Keratinocyte (primary cell): ENCODE data around the gene ISYNA1.

Experiments used
- CTCF ChIP-seq, 3 experiments: IDR thresholded peaks in 1 of 3; conservative IDR thresholded peaks in 1 of 3; optimal IDR thresholded peaks in 1 of 3; 2 replicates in 2 of 3; 3 replicates in 1 of 3; pipeline versions ENCODE3 to v1.5.1; 2011; ENCODE audit warnings: low read length in 3 of 3, mild to moderate bottlenecking in 3 of 3, moderate library complexity in 2 of 3, control low read depth in 1 of 3, inconsistent platforms in 1 of 3; ENCODE audit not compliant: insufficient read depth in 2 of 3; ENCODE audit errors: extremely low read depth in 1 of 3
- EZH2 ChIP-seq: IDR thresholded peaks from one replicate; pipeline ENCODE4 v1.6.1; 2012; ENCODE audit warnings: inconsistent platforms, mild to moderate bottlenecking, low read length, moderate library complexity

GRCh38 chr19:18418483-18419194 is 19.3 kb downstream of the ISYNA1 start:
- no peak for TF ChIP-seq CTCF (optimal IDR thresholded peaks at IDR 0.05 in 1 of 3, IDR thresholded peaks at IDR 0.05 in 1 of 3, conservative IDR thresholded peaks at IDR 0.05 in 1 of 3; ENCODE audit: extremely low read depth in 1 of 3, insufficient read depth in 2 of 3, low read length in 3 of 3)
- no peak for TF ChIP-seq EZH2
